Activated B cell treated with CpG ODN at 0.5 μM for 24 hours (primary cell): ENCODE data around the gene IPO11. TPM values are rescaled to one million over a fixed set of nuclear protein-coding genes. Genes with fewer than 3 reads are reported as not detected.

Source experiments
- ATAC-seq: fragments of 200-7000 bp; cut with Tn5 transposase; one replicate; pipeline ENCODE4 v1.10.0; 2021; ENCODE audit warnings: low read depth, mild to moderate bottlenecking, moderate library complexity
- CTCF ChIA-PET: fragments of 350-600 bp; sonication (Branson Sonifier 250); formaldehyde crosslinking; loops from one replicate; lab custom pipeline; 2021; ENCODE audit warnings: antibody characterized with exemption; lab: Charles Lee
- POLR2A ChIA-PET: fragments of 350-600 bp; sonication (Branson Sonifier 250); formaldehyde crosslinking; loops from one replicate; lab custom pipeline; 2021; ENCODE audit warnings: antibody characterized with exemption; lab: Charles Lee
- DNase-seq: peaks from one replicate; pipeline ENCODE4 v3.0.0; 2022
- H3K27ac Mint-ChIP-seq: one replicate; pipeline ENCODE4 v1.8.0; 2020; ENCODE audit warnings: mixed read lengths
- H3K27me3 Mint-ChIP-seq: one replicate; pipeline ENCODE4 v1.8.0; 2021; ENCODE audit warnings: mixed read lengths
- H3K36me3 Mint-ChIP-seq: one replicate; pipeline ENCODE4 v1.8.0; 2021; ENCODE audit warnings: low read depth, mixed read lengths
- H3K4me1 Mint-ChIP-seq: one replicate; pipeline ENCODE4 v1.8.0; 2021; ENCODE audit warnings: mixed read lengths
- H3K4me3 Mint-ChIP-seq: one replicate; pipeline ENCODE4 v1.8.0; 2020; ENCODE audit warnings: mild to moderate bottlenecking, mixed read lengths
- H3K9me3 Mint-ChIP-seq: one replicate; pipeline ENCODE4 v1.8.0; 2020; ENCODE audit warnings: mixed read lengths
- CTCF ChIP-seq: fragments of 200-600 bp; IDR thresholded peaks from one replicate; pipeline ENCODE4 v1.8.0; 2022; ENCODE audit warnings: antibody characterized with exemption, mild to moderate bottlenecking
- intact Hi-C: fragments of 100-400 bp; cut with micrococcal nuclease; formaldehyde crosslinking; loops from one replicate; pipeline ENCODE4 v1.15.1; 2024
- total RNA-seq: library from RNA; stranded (reverse); gene quantifications from 2 replicates; pipeline ENCODE4 v1.2.3, GENCODE V29; 2022

Gene IPO11
- total RNA-seq, 1 donor from 2014 or later: 32.9 TPM

- ChIA-PET CTCF (no interaction called here), POLR2A (no interaction called here)
- ATAC-seq: no peak
- no peak for TF ChIP-seq CTCF
- no peaks in the 10 kb centered on the region for H3K9me3 Mint-ChIP-seq
- no peak for DNase-seq
- intact Hi-C loops: no loop called here
- no peaks in the 10 kb centered on the region for H3K4me1 Mint-ChIP-seq
- H3K36me3 Mint-ChIP-seq: peaks cover 47% of the 10 kb centered on the region
- no peak overlapping the region for H3K4me3 Mint-ChIP-seq
- no peak overlapping the region for H3K27ac Mint-ChIP-seq
- no peaks in the 10 kb centered on the region for H3K27me3 Mint-ChIP-seq
These were observed 194.3 kb downstream of the IPO11 start for GRCh38 chr5:62606878-62607277.

DNA sequence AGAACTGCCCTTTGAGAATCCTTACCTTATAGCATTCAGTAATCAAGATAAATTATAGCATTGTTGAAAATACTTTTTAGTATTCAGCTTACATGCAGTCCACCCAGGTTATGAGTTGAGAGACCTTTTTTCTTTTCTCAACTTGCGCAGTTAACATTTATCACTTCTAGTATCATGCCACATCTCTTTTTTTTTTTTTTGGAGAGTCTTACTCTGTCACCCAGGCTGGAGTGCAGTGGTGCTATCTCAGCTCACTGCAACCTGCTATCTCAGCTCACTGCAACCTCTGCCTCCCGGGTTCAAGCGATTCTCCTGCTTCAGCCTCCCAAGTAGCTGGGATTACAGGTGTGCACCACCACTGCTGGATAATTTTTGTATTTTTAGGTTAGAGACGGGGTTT, 195.1 kb downstream of the IPO11 start:
- Mint-ChIP-seq H3K36me3 (peaks cover 50% of the 10 kb centered on the region), H3K4me3 (no peak overlapping the region), H3K4me1 (no peaks in the 10 kb centered on the region), H3K9me3 (no peaks in the 10 kb centered on the region), H3K27me3 (no peaks in the 10 kb centered on the region), H3K27ac (no peak overlapping the region)
- ATAC-seq (no peak), DNase-seq (no peak)
- intact Hi-C loops: no loop called here
- ChIA-PET POLR2A (no interaction called here), CTCF (no interaction called here)
- TF ChIP-seq CTCF: no peak

DNA sequence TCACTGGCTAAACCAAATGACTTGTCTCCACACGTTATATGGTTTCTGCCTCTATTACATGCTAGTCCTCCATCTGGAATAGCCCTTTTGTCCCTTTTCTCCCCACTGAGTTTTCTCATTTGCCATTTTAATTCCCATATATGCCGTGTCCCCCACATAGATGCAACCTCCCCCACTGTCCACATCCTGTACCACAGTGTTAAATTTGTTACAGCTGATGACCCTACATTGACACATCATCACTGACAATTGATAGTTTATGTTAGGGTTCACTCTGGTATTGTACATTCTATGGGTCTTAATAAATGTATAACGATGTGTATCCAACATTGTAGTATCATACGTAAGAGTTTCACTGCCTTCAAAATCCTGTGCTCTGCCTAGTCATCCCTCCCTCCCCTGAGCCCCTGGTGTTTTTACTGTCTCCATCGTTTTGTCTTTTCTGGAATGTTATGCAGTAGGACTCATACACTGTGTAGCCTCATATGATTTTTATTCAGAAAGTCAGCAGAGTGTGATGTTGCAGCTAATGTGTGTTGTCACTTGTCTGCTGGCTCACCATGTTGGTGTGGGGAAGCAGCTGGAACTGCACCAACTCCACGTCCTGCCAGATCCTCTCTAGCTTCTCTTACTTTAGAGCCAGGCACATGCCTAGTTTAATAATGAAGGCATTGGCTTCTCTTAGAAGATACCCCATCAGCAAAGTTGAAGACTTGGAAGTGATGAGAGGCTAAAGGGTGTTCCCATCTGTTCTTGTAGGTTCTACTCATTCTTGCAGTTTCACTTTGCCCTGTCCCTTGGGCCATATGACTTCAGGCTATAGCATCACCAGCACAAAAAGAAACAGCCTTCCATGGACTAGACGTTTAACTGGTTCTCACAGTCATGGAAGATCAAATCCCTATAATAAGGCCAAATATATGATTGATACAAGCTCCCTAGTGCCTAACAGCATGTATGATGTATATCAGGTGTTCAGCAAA, 196.3 kb downstream of the IPO11 start:
- no peak for DNase-seq
- ChIA-PET POLR2A (no interaction called here), CTCF (no interaction called here)
- no peak overlapping the region for H3K4me3 Mint-ChIP-seq
- no peak overlapping the region for H3K27ac Mint-ChIP-seq
- peaks cover 47% of the 10 kb centered on the region for H3K36me3 Mint-ChIP-seq
- TF ChIP-seq CTCF: no peak
- ATAC-seq: no peak
- H3K27me3 Mint-ChIP-seq: no peaks in the 10 kb centered on the region
- intact Hi-C loops: no loop called here
- H3K4me1 Mint-ChIP-seq: no peaks in the 10 kb centered on the region
- no peaks in the 10 kb centered on the region for H3K9me3 Mint-ChIP-seq

- intact Hi-C loops: no loop called here
- Mint-ChIP-seq H3K4me3 (no peak overlapping the region), H3K4me1 (no peaks in the 10 kb centered on the region), H3K36me3 (peaks cover 27% of the 10 kb centered on the region), H3K27ac (no peak overlapping the region), H3K9me3 (no peaks in the 10 kb centered on the region), H3K27me3 (no peaks in the 10 kb centered on the region)
- POLR2A ChIA-PET: no interaction called here
- CTCF ChIA-PET: no interaction called here
- DNase-seq (no peak), ATAC-seq (no peak)
- TF ChIP-seq CTCF: no peak
These were observed 201.8 kb downstream of the IPO11 start for GRCh38 chr5:62614355-62614754.

DNA sequence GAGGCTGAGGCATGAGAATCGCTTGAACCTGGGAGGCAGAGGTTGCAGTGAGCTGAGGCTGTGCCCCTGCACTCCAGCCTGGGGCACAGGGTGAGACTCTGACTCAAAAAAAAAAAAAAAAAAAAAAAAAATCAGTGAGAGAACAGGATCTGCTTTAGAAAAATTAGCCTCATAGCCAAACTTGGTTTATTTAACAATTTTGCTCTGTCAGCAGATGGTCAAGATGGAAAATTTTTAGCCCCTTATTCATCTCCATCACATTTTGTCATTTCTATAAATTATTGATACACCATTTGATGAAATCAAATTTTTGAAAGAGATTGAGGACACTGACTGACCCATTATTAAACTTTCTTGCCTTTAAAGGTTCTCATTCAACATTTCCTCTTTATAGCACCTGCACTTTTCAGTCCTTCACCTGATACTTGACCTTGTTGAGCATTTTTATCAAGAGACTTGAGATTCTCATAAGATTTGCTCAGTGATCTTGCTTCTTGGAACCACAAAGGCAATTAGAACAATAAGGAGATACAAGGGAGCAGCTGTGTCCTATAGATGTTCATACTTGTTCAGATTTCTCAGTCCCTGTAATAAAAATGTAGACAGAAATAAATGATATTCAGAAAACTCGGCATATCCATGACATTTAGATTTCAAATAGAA, 204.2 kb downstream of the IPO11 start:
- ATAC-seq: no peak
- no peak for TF ChIP-seq CTCF
- no peaks in the 10 kb centered on the region for H3K27me3 Mint-ChIP-seq
- intact Hi-C loops: no loop called here
- H3K36me3 Mint-ChIP-seq: peaks cover 20% of the 10 kb centered on the region
- no peaks in the 10 kb centered on the region for H3K9me3 Mint-ChIP-seq
- ChIA-PET POLR2A (no interaction called here), CTCF (no interaction called here)
- DNase-seq: no peak
- H3K4me3 Mint-ChIP-seq: no peak overlapping the region
- H3K4me1 Mint-ChIP-seq: no peaks in the 10 kb centered on the region
- H3K27ac Mint-ChIP-seq: no peak overlapping the region
